ENCODE measurements around the gene DAGLA.

- TF ChIP-seq CTCF (IDR thresholded peaks at IDR 0.05) (no peak), POLR2A (IDR thresholded peaks at IDR 0.05) (no peak), POLR2AphosphoS5 (IDR thresholded peaks at IDR 0.05) (no peak), EP300 (IDR thresholded peaks at IDR 0.05; ENCODE audit: low read depth) (no peak)
These were observed 85.5 kb downstream of the DAGLA start for GRCh38 chr11:61765550-61766253.
